C4-2B (cell line): Measurements from ENCODE around the gene UNC93B1.

Source experiments
- H3K27ac ChIP-seq: fragments of 450-650 bp; 2 replicates; pipeline ENCODE4 v1.5.1; 2017
- CTCF ChIP-seq: fragments of 450-650 bp; conservative IDR thresholded peaks from 2 replicates; pipeline ENCODE4 v1.5.1; 2017; ENCODE audit warnings: mild to moderate bottlenecking
- ZFX ChIP-seq: fragments of 450-650 bp; IDR thresholded peaks from 2 replicates; pipeline ENCODE4 v1.6.1; 2017

Gene UNC93B1

GRCh38 chr11:68004551-68005335, 846 bp upstream of the UNC93B1 start:
- no peak for TF ChIP-seq ZFX
- no peak for TF ChIP-seq CTCF
- H3K27ac ChIP-seq: peak overlapping the region; percentile 60; the same call in 1 of the 2 replicates

GRCh38 chr11:68002938-68003845, 705 bp downstream of the UNC93B1 start:
- peak overlapping the region; percentile 60 for H3K27ac ChIP-seq
- TF ChIP-seq ZFX (no peak), CTCF (no peak)

GRCh38 chr11:68002575-68002937, 1.3 kb downstream of the UNC93B1 start:
- TF ChIP-seq CTCF: no peak
- H3K27ac ChIP-seq: no peak overlapping the region

GRCh38 chr11:67999704-68000103, 4.2 kb downstream of the UNC93B1 start:
- H3K27ac ChIP-seq: no peak overlapping the region
- TF ChIP-seq ZFX: no peak
- no peak for TF ChIP-seq CTCF

DNA sequence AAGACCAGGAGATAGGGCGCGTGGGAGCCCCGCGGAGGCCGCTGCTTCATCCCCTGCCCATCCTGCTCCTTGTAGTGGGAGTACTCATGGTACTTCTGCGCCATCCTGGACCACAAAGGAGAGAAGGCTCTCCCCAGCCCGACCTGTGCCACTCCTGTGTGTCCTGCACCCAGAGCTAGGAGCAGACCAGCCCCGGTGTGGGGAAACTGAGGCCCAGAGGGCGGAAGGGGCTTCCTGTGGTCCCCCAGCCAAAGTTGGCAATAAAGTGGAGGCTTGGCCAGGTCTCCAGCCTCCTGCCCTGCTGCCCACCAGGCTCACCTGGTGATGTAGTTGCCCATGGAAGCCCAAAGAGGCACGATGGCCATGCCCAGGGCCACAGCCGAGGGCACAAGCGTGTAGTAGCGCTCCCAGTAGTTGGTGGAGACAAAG, 4.7 kb downstream of the UNC93B1 start:
- H3K27ac ChIP-seq: no peak overlapping the region
- TF ChIP-seq ZFX: no peak
- no peak for TF ChIP-seq CTCF

GRCh38 chr11:67998150-67999045, 5.5 kb downstream of the UNC93B1 start:
- TF ChIP-seq CTCF (no peak), ZFX (no peak)
- H3K27ac ChIP-seq: no peak overlapping the region
